PFSK-1 (cell line): Measurements from ENCODE around the gene GGCX.

Experiments used
- FOXP2 ChIP-seq: optimal IDR thresholded peaks from 2 replicates; pipeline ENCODE3; 2011; ENCODE audit warnings: borderline replicate concordance, control low read depth, inconsistent platforms; ENCODE audit not compliant: insufficient read depth; ENCODE audit errors: extremely low read length, extremely low read depth
- POLR2AphosphoS5 ChIP-seq: IDR thresholded peaks from 2 replicates; pipeline ENCODE4 v1.6.1; 2012; ENCODE audit warnings: low read depth, mild to moderate bottlenecking, control low read depth, low read length, moderate library complexity
- REST ChIP-seq, 2 experiments: IDR thresholded peaks; 2 replicates each; pipeline versions ENCODE4 v1.6.1 to v1.8.0; 2011 to 2012; ENCODE audit warnings: low read depth in 2 of 2, low read length in 2 of 2, control low read depth in 1 of 2, inconsistent platforms in 1 of 2, mild to moderate bottlenecking in 1 of 2, moderate library complexity in 1 of 2; ENCODE audit not compliant: insufficient read depth in 1 of 2
- SIN3A ChIP-seq: IDR thresholded peaks from 2 replicates; pipeline ENCODE4 v1.6.1; 2012; ENCODE audit warnings: mild to moderate bottlenecking, low read length, moderate library complexity, borderline replicate concordance; ENCODE audit not compliant: insufficient read depth
- TAF1 ChIP-seq: IDR thresholded peaks from 2 replicates; pipeline ENCODE4 v1.6.1; 2012; ENCODE audit warnings: low read length, control low read depth, borderline replicate concordance; ENCODE audit not compliant: insufficient read depth

The GGCX gene

GRCh38 chr2:85584354-85584856 is 23.1 kb upstream of the GGCX start, which contains the start of gene VAMP5:
TSS of gene VAMP5 (plus strand) at chr2:85584431. CDS start at chr2:85584491, 60 bp downstream.
- no peak for TF ChIP-seq REST (IDR thresholded peaks at IDR 0.05; ENCODE audit: insufficient read depth in 1 of 2, low read depth in 2 of 2, low read length in 2 of 2)
- no peak for TF ChIP-seq POLR2AphosphoS5
- TF ChIP-seq FOXP2: no peak
- TF ChIP-seq SIN3A: no peak
- TF ChIP-seq TAF1: no peak

- TF ChIP-seq FOXP2 (no peak), REST (IDR thresholded peaks at IDR 0.05; ENCODE audit: insufficient read depth in 1 of 2, low read depth in 2 of 2, low read length in 2 of 2) (no peak), POLR2AphosphoS5 (no peak), SIN3A (no peak), TAF1 (no peak)
These were observed 22.5 kb upstream of the GGCX start for GRCh38 chr2:85583667-85584353.

DNA sequence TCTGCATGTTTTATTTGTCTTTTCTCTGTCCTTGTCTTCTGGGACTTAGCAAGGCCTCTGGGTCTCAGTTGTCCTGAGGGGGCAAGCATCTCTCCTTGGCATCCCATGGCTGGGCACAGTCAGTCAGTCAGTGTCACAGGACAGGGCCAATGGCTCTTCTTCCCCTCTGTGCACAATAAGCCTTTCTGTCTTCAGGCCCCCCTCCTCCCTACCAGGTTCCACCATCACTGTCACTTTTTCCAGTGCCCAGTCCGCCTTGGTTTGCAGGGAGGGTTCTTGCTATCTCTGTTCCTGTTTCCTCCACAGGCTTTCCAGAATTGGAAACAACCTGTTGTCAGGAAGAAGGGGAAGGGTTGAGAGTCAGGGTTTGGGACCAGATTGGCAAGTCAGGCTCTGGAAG is 21.2 kb upstream of the GGCX start:
- no peak for TF ChIP-seq TAF1

GRCh38 chr2:85580206-85580605 is 18.9 kb upstream of the GGCX start:
- TF ChIP-seq TAF1 (no peak), REST (IDR thresholded peaks at IDR 0.05; ENCODE audit: insufficient read depth in 1 of 2, low read depth in 2 of 2, low read length in 2 of 2) (no peak), FOXP2 (no peak), SIN3A (no peak), POLR2AphosphoS5 (no peak)

- no peak for TF ChIP-seq POLR2AphosphoS5
- TF ChIP-seq FOXP2: no peak
- TF ChIP-seq TAF1: no peak
- TF ChIP-seq REST (IDR thresholded peaks at IDR 0.05; ENCODE audit: insufficient read depth in 1 of 2, low read depth in 2 of 2, low read length in 2 of 2): no peak
- TF ChIP-seq SIN3A: no peak
These were observed 18.1 kb upstream of the GGCX start for GRCh38 chr2:85579266-85579935.
